GM06990 (cell line): ENCODE data around the gene MAP3K1.

Source experiments
- DNase-seq: peaks from one replicate; pipeline ENCODE4 v3.0.0-alpha.2; 2011; ENCODE audit not compliant: insufficient read length; ENCODE audit errors: extremely low read depth
- H3K27me3 ChIP-seq: replicated peaks from 2 replicates; pipeline ENCODE4 v1.6.0; 2011; ENCODE audit warnings: low read length; ENCODE audit not compliant: control insufficient read depth, insufficient read depth
- H3K36me3 ChIP-seq: 2 replicates; pipeline ENCODE4 v1.5.1; 2011; ENCODE audit warnings: low read length; ENCODE audit not compliant: control insufficient read depth, insufficient read depth
- H3K4me3 ChIP-seq: replicated peaks from 2 replicates; pipeline ENCODE4 v1.5.1; 2011; ENCODE audit warnings: low read depth, mild to moderate bottlenecking, control low read depth, low read length
- TF ChIP-seq, protein P1 (sequence below): IDR thresholded peaks from 2 replicates; pipeline ENCODE4 v1.5.1; 2011; ENCODE audit warnings: low read length, control low read depth, mild to moderate bottlenecking, inconsistent platforms; ENCODE audit not compliant: insufficient read depth, poor library complexity, severe bottlenecking

The MAP3K1 gene

DNA sequence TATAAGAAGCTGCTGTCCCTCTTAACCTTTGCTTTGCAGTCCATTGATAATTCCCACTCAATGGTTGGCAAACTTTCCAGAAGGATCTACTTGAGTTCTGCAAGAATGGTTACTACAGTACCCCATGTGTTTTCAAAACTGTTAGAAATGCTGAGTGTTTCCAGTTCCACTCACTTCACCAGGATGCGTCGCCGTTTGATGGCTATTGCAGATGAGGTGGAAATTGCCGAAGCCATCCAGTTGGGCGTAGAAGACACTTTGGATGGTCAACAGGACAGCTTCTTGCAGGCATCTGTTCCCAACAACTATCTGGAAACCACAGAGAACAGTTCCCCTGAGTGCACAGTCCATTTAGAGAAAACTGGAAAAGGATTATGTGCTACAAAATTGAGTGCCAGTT is 66.2 kb downstream of the MAP3K1 start:
- H3K27me3 ChIP-seq, result no peaks in the 10 kb centered on the region
- no peak overlapping the region for H3K4me3 ChIP-seq
- TF ChIP-seq, protein P1, sequence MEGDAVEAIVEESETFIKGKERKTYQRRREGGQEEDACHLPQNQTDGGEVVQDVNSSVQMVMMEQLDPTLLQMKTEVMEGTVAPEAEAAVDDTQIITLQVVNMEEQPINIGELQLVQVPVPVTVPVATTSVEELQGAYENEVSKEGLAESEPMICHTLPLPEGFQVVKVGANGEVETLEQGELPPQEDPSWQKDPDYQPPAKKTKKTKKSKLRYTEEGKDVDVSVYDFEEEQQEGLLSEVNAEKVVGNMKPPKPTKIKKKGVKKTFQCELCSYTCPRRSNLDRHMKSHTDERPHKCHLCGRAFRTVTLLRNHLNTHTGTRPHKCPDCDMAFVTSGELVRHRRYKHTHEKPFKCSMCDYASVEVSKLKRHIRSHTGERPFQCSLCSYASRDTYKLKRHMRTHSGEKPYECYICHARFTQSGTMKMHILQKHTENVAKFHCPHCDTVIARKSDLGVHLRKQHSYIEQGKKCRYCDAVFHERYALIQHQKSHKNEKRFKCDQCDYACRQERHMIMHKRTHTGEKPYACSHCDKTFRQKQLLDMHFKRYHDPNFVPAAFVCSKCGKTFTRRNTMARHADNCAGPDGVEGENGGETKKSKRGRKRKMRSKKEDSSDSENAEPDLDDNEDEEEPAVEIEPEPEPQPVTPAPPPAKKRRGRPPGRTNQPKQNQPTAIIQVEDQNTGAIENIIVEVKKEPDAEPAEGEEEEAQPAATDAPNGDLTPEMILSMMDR, result no peak
- DNase-seq, result no peak
- peaks cover 7% of the 10 kb centered on the region for H3K36me3 ChIP-seq

DNA sequence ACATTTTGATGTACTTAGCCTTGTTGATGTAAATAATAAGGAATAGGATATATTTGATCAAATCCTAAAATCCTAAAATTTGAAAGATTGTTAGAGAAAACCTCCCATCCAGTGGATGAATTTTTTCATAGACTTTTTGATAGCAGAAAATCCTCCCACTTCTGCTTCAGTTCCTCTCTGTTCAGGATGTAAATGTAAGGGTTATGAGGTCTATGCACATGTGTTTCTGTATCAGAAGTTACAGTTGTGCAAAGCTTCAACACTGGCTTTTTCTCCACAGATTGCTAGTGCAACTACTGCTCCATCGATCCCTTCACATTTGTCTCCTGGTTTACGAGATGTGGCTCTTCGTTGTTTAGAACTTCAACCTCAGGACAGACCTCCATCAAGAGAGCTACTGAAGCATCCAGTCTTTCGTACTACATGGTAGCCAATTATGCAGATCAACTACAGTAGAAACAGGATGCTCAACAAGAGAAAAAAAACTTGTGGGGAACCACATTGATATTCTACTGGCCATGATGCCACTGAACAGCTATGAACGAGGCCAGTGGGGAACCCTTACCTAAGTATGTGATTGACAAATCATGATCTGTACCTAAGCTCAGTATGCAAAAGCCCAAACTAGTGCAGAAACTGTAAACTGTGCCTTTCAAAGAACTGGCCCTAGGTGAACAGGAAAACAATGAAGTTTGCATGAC is 78.1 kb downstream of the MAP3K1 start:
- TF ChIP-seq, protein P1, result no peak
- no peak overlapping the region for H3K4me3 ChIP-seq
- H3K27me3 ChIP-seq, result no peaks in the 10 kb centered on the region
- no peak for DNase-seq
- H3K36me3 ChIP-seq, result no peaks in the 10 kb centered on the region

DNA sequence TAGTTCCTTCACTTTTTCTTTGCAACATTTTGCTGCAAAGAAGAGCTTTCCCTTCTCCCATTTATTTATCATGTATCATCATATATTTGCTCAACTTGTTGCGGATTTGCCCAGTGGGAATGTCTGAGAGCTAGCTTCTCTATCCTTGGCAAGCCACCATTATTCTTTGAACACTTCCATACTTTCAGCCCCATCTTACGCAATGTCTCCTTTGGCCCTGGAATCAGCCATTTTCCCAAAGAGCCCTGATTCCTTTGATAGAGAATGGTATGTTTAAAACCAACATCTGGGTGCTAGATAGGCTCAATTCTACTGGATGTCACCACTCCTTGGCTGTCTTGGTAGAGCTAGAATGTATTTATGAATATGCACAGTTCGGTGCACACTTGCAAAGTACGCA is 81.4 kb downstream of the MAP3K1 start:
- Histone ChIP-seq H3K4me3 (no peak overlapping the region), H3K27me3 (no peaks in the 10 kb centered on the region), H3K36me3 (no peaks in the 10 kb centered on the region)
- DNase-seq, result no peak
- TF ChIP-seq, protein P1, result no peak

DNA sequence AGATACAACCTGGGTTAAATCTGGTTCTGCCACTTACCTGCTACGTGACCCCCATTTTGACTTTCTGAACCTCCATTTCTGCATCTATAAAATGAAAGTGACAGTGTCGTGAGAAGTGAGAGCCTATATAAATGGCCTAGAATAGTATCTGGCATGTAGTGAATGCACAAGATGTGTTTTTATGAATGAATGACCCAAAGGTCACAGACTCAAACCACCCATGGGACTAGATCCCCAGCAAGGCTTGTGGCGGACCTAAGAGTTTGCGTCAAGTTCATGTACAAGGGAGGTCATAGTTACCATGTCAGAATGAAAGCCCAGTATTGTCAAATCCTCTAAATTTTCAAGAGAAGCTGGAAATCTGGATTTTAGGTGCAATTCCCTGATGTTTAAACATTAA is 82.9 kb downstream of the MAP3K1 start:
- Histone ChIP-seq H3K27me3 (no peaks in the 10 kb centered on the region), H3K4me3 (no peak overlapping the region), H3K36me3 (no peaks in the 10 kb centered on the region)
- DNase-seq, result no peak
- TF ChIP-seq, protein P1, result no peak

DNA sequence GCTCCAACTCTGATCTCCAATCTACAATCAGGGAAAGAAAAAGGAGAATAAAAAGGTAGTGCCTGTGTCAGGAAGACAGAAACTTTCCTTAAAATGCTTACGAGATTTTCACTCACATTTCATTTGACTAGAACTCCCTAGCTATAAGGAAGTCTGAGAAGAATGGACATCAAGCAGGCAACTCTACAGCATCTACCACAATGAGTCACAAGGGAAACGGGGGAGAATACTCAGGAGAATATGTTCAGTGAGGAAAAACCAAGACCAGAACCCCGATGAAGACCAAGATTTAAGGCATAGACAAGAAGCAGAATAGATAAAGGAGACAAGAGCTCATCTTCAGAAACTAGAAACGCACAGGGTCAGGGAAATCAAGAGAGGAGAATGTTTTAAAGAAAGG is 85.0 kb downstream of the MAP3K1 start:
- no peak for DNase-seq
- TF ChIP-seq, protein P1, result no peak
- no peaks in the 10 kb centered on the region for H3K27me3 ChIP-seq
- H3K36me3 ChIP-seq, result no peaks in the 10 kb centered on the region
- H3K4me3 ChIP-seq, result no peak overlapping the region
